ENCODE measurements around the gene SDK2.

The SDK2 gene

DNA sequence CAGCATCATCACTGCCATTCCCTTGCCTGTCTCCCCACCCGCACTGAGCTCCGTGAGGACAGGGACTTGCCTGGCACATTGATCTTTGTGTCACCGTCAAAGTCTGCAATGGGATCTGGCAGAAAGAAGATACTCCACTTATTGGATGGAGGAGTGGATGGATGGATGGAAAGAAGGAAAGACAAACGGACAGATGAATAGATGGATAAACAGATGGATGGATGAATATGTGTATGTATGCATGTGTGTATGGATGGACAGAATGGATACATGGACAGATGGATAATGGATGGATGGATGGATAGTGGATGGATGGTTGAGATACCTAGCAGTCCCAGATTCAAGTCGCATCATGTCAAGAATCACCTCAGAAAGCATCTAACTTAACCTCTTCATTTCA, 99.9 kb downstream of the SDK2 start:
- Histone ChIP-seq H3K4me1 (ENCODE audit: low read length) (no peaks in the 10 kb centered on the region), H3K4me3 (ENCODE audit: low read length) (no peak overlapping the region), H3K9me3 (replicated peaks; ENCODE audit: insufficient read depth, low read length) (no peaks in the 10 kb centered on the region), H3K27me3 (replicated peaks; ENCODE audit: insufficient read depth, low read length) (peaks cover 96% of the 10 kb centered on the region), H3F3A (ENCODE audit: insufficient read depth, low read length) (no peaks in the 10 kb centered on the region), H2AFZ (ENCODE audit: low read length) (no peak overlapping the region), H3K79me2 (ENCODE audit: low read length) (no peaks in the 10 kb centered on the region), H3K4me2 (ENCODE audit: low read depth, low read length) (no peak overlapping the region), H3K9me2 (replicated peaks; ENCODE audit: insufficient read depth, low read length) (no peaks in the 10 kb centered on the region), H4K20me1 (ENCODE audit: insufficient read depth, low read length) (no peaks in the 10 kb centered on the region), H3K9ac (ENCODE audit: low read length) (no peak overlapping the region), H3K36me3 (replicated peaks; ENCODE audit: insufficient read depth, low read length) (no peaks in the 10 kb centered on the region), H3K27ac (ENCODE audit: low read length) (no peak overlapping the region)
- DNase-seq = no peak
- no peak for TF ChIP-seq EZH2phosphoT487 (IDR thresholded peaks at IDR 0.05; ENCODE audit: low read length)
- TF ChIP-seq CTCF (IDR thresholded peaks at IDR 0.05; ENCODE audit: low read length) = no peak
- no peak for TF ChIP-seq EZH2 (optimal IDR thresholded peaks at IDR 0.05; ENCODE audit: low read depth, low read length)

- Histone ChIP-seq H3K9ac (ENCODE audit: low read length) (no peak overlapping the region), H3K36me3 (replicated peaks; ENCODE audit: insufficient read depth, low read length) (no peaks in the 10 kb centered on the region), H3F3A (ENCODE audit: insufficient read depth, low read length) (no peaks in the 10 kb centered on the region), H4K20me1 (ENCODE audit: insufficient read depth, low read length) (no peaks in the 10 kb centered on the region), H3K4me2 (ENCODE audit: low read depth, low read length) (no peak overlapping the region), H3K4me3 (ENCODE audit: low read length) (no peak overlapping the region), H2AFZ (ENCODE audit: low read length) (no peak overlapping the region), H3K9me3 (replicated peaks; ENCODE audit: insufficient read depth, low read length) (no peaks in the 10 kb centered on the region), H3K27ac (ENCODE audit: low read length) (no peak overlapping the region), H3K9me2 (replicated peaks; ENCODE audit: insufficient read depth, low read length) (no peaks in the 10 kb centered on the region), H3K4me1 (ENCODE audit: low read length) (no peaks in the 10 kb centered on the region), H3K79me2 (ENCODE audit: low read length) (no peaks in the 10 kb centered on the region), H3K27me3 (replicated peaks; ENCODE audit: insufficient read depth, low read length) (peaks cover 96% of the 10 kb centered on the region)
- TF ChIP-seq EZH2 (optimal IDR thresholded peaks at IDR 0.05; ENCODE audit: low read depth, low read length) (no peak), CTCF (IDR thresholded peaks at IDR 0.05; ENCODE audit: low read length) (no peak), EZH2phosphoT487 (IDR thresholded peaks at IDR 0.05; ENCODE audit: low read length) (no peak)
- DNase-seq = no peak
Observed at GRCh38 chr17:73542323-73542722, 101.9 kb downstream of the SDK2 start.

DNA sequence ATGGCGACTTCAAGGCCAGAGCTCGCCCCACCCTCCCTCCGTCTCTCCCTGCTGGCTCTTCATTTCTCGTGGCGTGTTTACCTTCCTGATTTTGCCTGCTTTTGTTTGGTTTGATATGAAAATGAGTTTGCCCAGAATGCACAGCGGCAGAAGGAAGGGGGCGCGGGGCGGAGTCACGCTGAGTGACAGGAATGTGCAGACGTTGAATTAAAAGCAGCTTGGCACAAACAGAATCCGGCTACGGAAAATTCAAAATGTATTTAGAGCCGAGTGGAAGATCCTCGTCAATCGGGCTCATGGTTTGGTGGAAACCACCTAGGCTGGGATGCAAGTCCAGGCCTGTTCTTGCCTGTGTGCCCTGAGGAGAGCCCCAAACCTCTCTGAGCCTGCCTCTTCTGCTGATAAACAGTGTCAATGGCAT, 102.7 kb downstream of the SDK2 start:
- Histone ChIP-seq H3K79me2 (ENCODE audit: low read length) (no peaks in the 10 kb centered on the region), H3K4me3 (ENCODE audit: low read length) (peak overlapping the region; percentile 48), H2AFZ (ENCODE audit: low read length) (peak overlapping the region; percentile 73), H3K27ac (ENCODE audit: low read length) (no peak overlapping the region), H3K36me3 (replicated peaks; ENCODE audit: insufficient read depth, low read length) (no peaks in the 10 kb centered on the region), H3K4me1 (ENCODE audit: low read length) (no peaks in the 10 kb centered on the region), H3K9me2 (replicated peaks; ENCODE audit: insufficient read depth, low read length) (no peaks in the 10 kb centered on the region), H3K27me3 (replicated peaks; ENCODE audit: insufficient read depth, low read length) (peaks cover 96% of the 10 kb centered on the region), H3K9me3 (replicated peaks; ENCODE audit: insufficient read depth, low read length) (no peaks in the 10 kb centered on the region), H4K20me1 (ENCODE audit: insufficient read depth, low read length) (no peaks in the 10 kb centered on the region), H3K4me2 (ENCODE audit: low read depth, low read length) (peak overlapping the region; percentile 60; the same call in 1 of the 2 replicates), H3F3A (ENCODE audit: insufficient read depth, low read length) (no peaks in the 10 kb centered on the region), H3K9ac (ENCODE audit: low read length) (peak overlapping the region; percentile 27; the same call in 1 of the 2 replicates)
- no peak for TF ChIP-seq CTCF (IDR thresholded peaks at IDR 0.05; ENCODE audit: low read length)
- TF ChIP-seq EZH2 (optimal IDR thresholded peaks at IDR 0.05; ENCODE audit: low read depth, low read length) = no peak
- no peak for TF ChIP-seq EZH2phosphoT487 (IDR thresholded peaks at IDR 0.05; ENCODE audit: low read length)
- DNase-seq = no peak

Data from MM.1S (cell line).